CD14-positive monocyte (primary cell): ENCODE measurements around the gene USP34. TPM values are rescaled to one million over a fixed set of nuclear protein-coding genes. Genes with fewer than 3 reads are reported as not detected.

Experiments used
- DNase-seq, 3 donors: peaks; one replicate each; pipeline ENCODE4 v3.0.0-alpha.2; 2011 to 2022
- H2AFZ ChIP-seq: 2 replicates; pipeline ENCODE4 v1.6.0; 2012; ENCODE audit warnings: mild to moderate bottlenecking, low read depth, low read length, inconsistent platforms; ENCODE audit not compliant: insufficient read depth, poor library complexity, severe bottlenecking
- H3K27ac ChIP-seq, 2 donors: 1 replicate in 1 of 2; 2 replicates in 1 of 2; pipeline ENCODE4 v1.5.1; 2012 to 2013; ENCODE audit warnings: low read length in 2 of 2, control low read depth in 1 of 2, inconsistent platforms in 1 of 2, low read depth in 1 of 2, mild to moderate bottlenecking in 1 of 2
- H3K27me3 ChIP-seq, 2 donors: one replicate each; pipeline versions ENCODE4 v1.6.0 to v1.6.1; 2011 to 2013; ENCODE audit warnings: low read length in 2 of 2; ENCODE audit not compliant: control insufficient read depth in 2 of 2, insufficient read depth in 2 of 2
- H3K36me3 ChIP-seq, 2 donors: replicated peaks in 1 of 2; 1 replicate in 1 of 2; 2 replicates in 1 of 2; pipeline versions ENCODE4 v1.5.1 to v1.6.1; 2012 to 2013; ENCODE audit warnings: low read length in 2 of 2, control low read depth in 1 of 2, inconsistent platforms in 1 of 2, mild to moderate bottlenecking in 1 of 2; ENCODE audit not compliant: insufficient read depth in 2 of 2, control insufficient read depth in 1 of 2
- H3K4me1 ChIP-seq, 2 donors: 1 replicate in 1 of 2; 2 replicates in 1 of 2; pipeline versions ENCODE4 v1.5.1 to v1.6.1; 2012 to 2013; ENCODE audit warnings: low read length in 2 of 2, control low read depth in 1 of 2, inconsistent platforms in 1 of 2, mild to moderate bottlenecking in 1 of 2, moderate library complexity in 1 of 2; ENCODE audit not compliant: insufficient read depth in 2 of 2, control insufficient read depth in 1 of 2
- H3K4me2 ChIP-seq: replicated peaks from 2 replicates; pipeline ENCODE3; 2012; ENCODE audit warnings: low read length, moderate library complexity, mild to moderate bottlenecking; ENCODE audit not compliant: poor library complexity, severe bottlenecking; ENCODE audit errors: extremely low read depth
- H3K4me3 ChIP-seq, 3 experiments: fragments of 200-600 bp in 1 of 3; sonication (generic) in 1 of 3; replicated peaks in 1 of 3; 1 replicate in 2 of 3; 2 replicates in 1 of 3; pipeline ENCODE4 v1.5.1; 2011 to 2013; ENCODE audit warnings: low read length in 3 of 3, mild to moderate bottlenecking in 3 of 3, control low read depth in 2 of 3, low read depth in 2 of 3, inconsistent platforms in 1 of 3, moderate library complexity in 1 of 3
- H3K79me2 ChIP-seq: 2 replicates; pipeline ENCODE4 v1.6.0; 2012; ENCODE audit warnings: mild to moderate bottlenecking, control low read depth, inconsistent platforms, low read length, moderate library complexity; ENCODE audit not compliant: insufficient read depth
- H3K9ac ChIP-seq: 2 replicates; pipeline ENCODE4 v1.6.0; 2017; ENCODE audit warnings: low read length, mild to moderate bottlenecking; ENCODE audit not compliant: insufficient read depth, poor library complexity, severe bottlenecking
- H3K9me3 ChIP-seq, 2 donors: replicated peaks in 1 of 2; 1 replicate in 1 of 2; 2 replicates in 1 of 2; pipeline versions ENCODE4 v1.5.1 to v1.6.1; 2012 to 2013; ENCODE audit warnings: low read length in 2 of 2, control low read depth in 1 of 2; ENCODE audit not compliant: control insufficient read depth in 1 of 2, insufficient read depth in 1 of 2
- H4K20me1 ChIP-seq: 2 replicates; pipeline ENCODE4 v1.6.0; 2012; ENCODE audit warnings: mild to moderate bottlenecking, low read length, control low read depth, moderate library complexity; ENCODE audit not compliant: insufficient read depth
- H3K27ac Mint-ChIP-seq, 7 donors: one replicate each; pipeline ENCODE4 v1.8.0; 2020; ENCODE audit warnings: mild to moderate bottlenecking in 7 of 7, mixed read lengths in 7 of 7, moderate library complexity in 6 of 7, inconsistent platforms in 2 of 7
- H3K27me3 Mint-ChIP-seq, 3 donors: one replicate each; pipeline ENCODE4 v1.8.0; 2021 to 2022; ENCODE audit warnings: low read depth in 3 of 3, mild to moderate bottlenecking in 3 of 3, mixed read lengths in 3 of 3, moderate library complexity in 3 of 3, inconsistent platforms in 1 of 3
- H3K36me3 Mint-ChIP-seq, 2 donors: one replicate each; pipeline ENCODE4 v1.8.0; 2020; ENCODE audit warnings: mixed read lengths in 2 of 2, inconsistent platforms in 1 of 2, mild to moderate bottlenecking in 1 of 2
- H3K4me1 Mint-ChIP-seq: one replicate; pipeline ENCODE4 v1.8.0; 2020; ENCODE audit warnings: mild to moderate bottlenecking, mixed read lengths
- H3K4me3 Mint-ChIP-seq, 2 donors: one replicate each; pipeline ENCODE4 v1.8.0; 2020; ENCODE audit warnings: mild to moderate bottlenecking in 2 of 2, mixed read lengths in 2 of 2, moderate library complexity in 1 of 2
- H3K9me3 Mint-ChIP-seq, 7 donors: one replicate each; pipeline ENCODE4 v1.8.0; 2020 to 2022; ENCODE audit warnings: mixed read lengths in 7 of 7, mild to moderate bottlenecking in 6 of 7, moderate library complexity in 6 of 7, inconsistent platforms in 2 of 7
- CTCF ChIP-seq: fragments of 200-600 bp; IDR thresholded peaks from one replicate; pipeline ENCODE4 v1.8.0; 2022; ENCODE audit warnings: antibody characterized with exemption, mild to moderate bottlenecking
- WGBS: methylation state at CpG from one replicate; pipeline ENCODE4 v1.1.5; 2013; ENCODE audit warnings: missing lambda C conversion rate; ENCODE audit not compliant: insufficient coverage; 5-methylcytosine and 5-hydroxymethylcytosine counted together
- intact Hi-C, 2 donors: fragments of 100-400 bp; cut with micrococcal nuclease; formaldehyde crosslinking; loops; one replicate each; pipeline versions ENCODE4 v1.15.0 to v1.15.1; 2023
- polyA plus RNA-seq, 3 donors: library from polyadenylated mRNA; depleted of rRNA in 1 of 3; unstranded in 2 of 3; stranded (reverse) in 1 of 3; fragments of 300-500 nt in 2 of 3; fragments of >200 nt in 1 of 3; fragmentation: Illumina TruSeq in 2 of 3; gene quantifications; 1 replicate in 2 of 3; 2 replicates in 1 of 3; pipeline ENCODE4 v1.2.3, GENCODE V29; 2012 to 2021

USP34 gene
- polyA plus RNA-seq, 3 donors, result 2.8 to 47.2 (median 5.9) TPM

- Histone ChIP-seq H4K20me1 (peaks cover 4% of the 10 kb centered on the region), H3K4me1 (no peaks in the 10 kb centered on the region), H3K4me3 (no peak overlapping the region), H3K27ac (no peak overlapping the region), H3K27me3 (no peaks in the 10 kb centered on the region), H3K79me2 (peaks cover 7% of the 10 kb centered on the region), H2AFZ (no peak overlapping the region), H3K4me2 (no peak overlapping the region), H3K9ac (no peak overlapping the region), H3K9me3 (no peaks in the 10 kb centered on the region), H3K36me3 (peaks cover 69 to 94% of the 10 kb centered on the region in 2 donors)
- no peaks in the 10 kb centered on the region for H3K4me1 Mint-ChIP-seq
- no peak for TF ChIP-seq CTCF
- WGBS, result no CpG with 5 or more reads among the region's 1 CpG
- H3K4me3 Mint-ChIP-seq, result no peak overlapping the region
- H3K36me3 Mint-ChIP-seq, result peaks cover 81 to 88% of the 10 kb centered on the region in 2 donors
- H3K9me3 Mint-ChIP-seq, result peaks cover 0 to 2% (median 0%) of the 10 kb centered on the region in 7 donors
- DNase-seq, result no peak
- intact Hi-C loops, result no loop called here
- no peak overlapping the region for H3K27ac Mint-ChIP-seq
- peaks cover 0 to 2% (median 0%) of the 10 kb centered on the region in 3 donors for H3K27me3 Mint-ChIP-seq
Measured at GRCh38 chr2:61377046-61377445, 93.8 kb downstream of the USP34 start.

GRCh38 chr2:61376211-61376610 lies 94.7 kb downstream of the USP34 start:
- no peak overlapping the region for H2AFZ ChIP-seq
- no peaks in the 10 kb centered on the region for H3K9me3 ChIP-seq
- intact Hi-C loops, result no loop called here
- no peak overlapping the region for H3K4me3 Mint-ChIP-seq
- no peaks in the 10 kb centered on the region for H3K4me1 Mint-ChIP-seq
- TF ChIP-seq CTCF, result no peak
- WGBS, result no CpG with 5 or more reads among the region's 4 CpGs
- H3K9me3 Mint-ChIP-seq, result peaks cover 0 to 2% (median 0%) of the 10 kb centered on the region in 7 donors
- H3K36me3 ChIP-seq, result peaks cover 63 to 93% of the 10 kb centered on the region in 2 donors
- no peaks in the 10 kb centered on the region for H3K27me3 ChIP-seq
- no peak overlapping the region for H3K9ac ChIP-seq
- H3K27ac Mint-ChIP-seq, result no peak overlapping the region
- H4K20me1 ChIP-seq, result peaks cover 4% of the 10 kb centered on the region
- no peaks in the 10 kb centered on the region for H3K4me1 ChIP-seq
- H3K36me3 Mint-ChIP-seq, result peaks cover 75 to 82% of the 10 kb centered on the region in 2 donors
- H3K27me3 Mint-ChIP-seq, result peaks cover 0 to 2% (median 0%) of the 10 kb centered on the region in 3 donors
- no peak overlapping the region for H3K4me3 ChIP-seq
- H3K4me2 ChIP-seq, result no peak overlapping the region
- DNase-seq, result no peak
- peaks cover 7% of the 10 kb centered on the region for H3K79me2 ChIP-seq
- H3K27ac ChIP-seq, result no peak overlapping the region
